ENCODE measurements around the gene RHBDD1.

GRCh38 chr2:226790431-226790830, 45.4 kb upstream of the RHBDD1 start:
- TF ChIP-seq, protein P1, sequence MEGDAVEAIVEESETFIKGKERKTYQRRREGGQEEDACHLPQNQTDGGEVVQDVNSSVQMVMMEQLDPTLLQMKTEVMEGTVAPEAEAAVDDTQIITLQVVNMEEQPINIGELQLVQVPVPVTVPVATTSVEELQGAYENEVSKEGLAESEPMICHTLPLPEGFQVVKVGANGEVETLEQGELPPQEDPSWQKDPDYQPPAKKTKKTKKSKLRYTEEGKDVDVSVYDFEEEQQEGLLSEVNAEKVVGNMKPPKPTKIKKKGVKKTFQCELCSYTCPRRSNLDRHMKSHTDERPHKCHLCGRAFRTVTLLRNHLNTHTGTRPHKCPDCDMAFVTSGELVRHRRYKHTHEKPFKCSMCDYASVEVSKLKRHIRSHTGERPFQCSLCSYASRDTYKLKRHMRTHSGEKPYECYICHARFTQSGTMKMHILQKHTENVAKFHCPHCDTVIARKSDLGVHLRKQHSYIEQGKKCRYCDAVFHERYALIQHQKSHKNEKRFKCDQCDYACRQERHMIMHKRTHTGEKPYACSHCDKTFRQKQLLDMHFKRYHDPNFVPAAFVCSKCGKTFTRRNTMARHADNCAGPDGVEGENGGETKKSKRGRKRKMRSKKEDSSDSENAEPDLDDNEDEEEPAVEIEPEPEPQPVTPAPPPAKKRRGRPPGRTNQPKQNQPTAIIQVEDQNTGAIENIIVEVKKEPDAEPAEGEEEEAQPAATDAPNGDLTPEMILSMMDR (IDR thresholded peaks at IDR 0.05; ENCODE audit: insufficient read depth, low read length, poor library complexity, severe bottlenecking) = no peak
- no peak for TF ChIP-seq EZH2phosphoT487 (conservative IDR thresholded peaks at IDR 0.05; ENCODE audit: low read length)

Data from SU-DHL-6 (cell line).